VCaP (cell line): ENCODE data around the gene SIGLEC14.

Experiments used
- H3K27ac ChIP-seq: fragments of 450-650 bp; 2 replicates; pipeline ENCODE4 v1.5.1; 2017
- TF ChIP-seq, protein P1 (sequence below): fragments of 450-650 bp; conservative IDR thresholded peaks from 2 replicates; pipeline ENCODE4 v1.5.1; 2017; ENCODE audit warnings: mild to moderate bottlenecking, moderate library complexity

Gene SIGLEC14

DNA sequence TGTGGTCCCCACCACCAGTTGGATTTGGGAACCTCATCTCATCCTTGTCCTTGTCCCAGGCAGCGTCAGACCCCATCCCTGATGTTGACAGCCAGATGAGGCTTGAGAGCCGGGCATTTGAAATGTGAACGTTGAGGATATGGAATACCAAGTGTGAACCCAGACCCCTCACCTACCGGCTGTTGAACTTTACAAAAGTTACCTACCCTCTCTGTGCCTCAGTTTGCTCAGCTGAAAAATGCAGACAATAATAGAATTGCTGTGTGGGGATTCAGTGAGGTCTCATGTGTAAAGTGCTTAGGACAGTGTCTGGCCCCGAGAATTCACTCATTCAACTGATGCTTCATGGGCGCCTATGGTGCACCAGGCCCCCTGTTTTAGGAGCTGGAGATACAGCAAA is 693 bp upstream of the SIGLEC14 start:
- no peak overlapping the region for H3K27ac ChIP-seq
- TF ChIP-seq, protein P1, sequence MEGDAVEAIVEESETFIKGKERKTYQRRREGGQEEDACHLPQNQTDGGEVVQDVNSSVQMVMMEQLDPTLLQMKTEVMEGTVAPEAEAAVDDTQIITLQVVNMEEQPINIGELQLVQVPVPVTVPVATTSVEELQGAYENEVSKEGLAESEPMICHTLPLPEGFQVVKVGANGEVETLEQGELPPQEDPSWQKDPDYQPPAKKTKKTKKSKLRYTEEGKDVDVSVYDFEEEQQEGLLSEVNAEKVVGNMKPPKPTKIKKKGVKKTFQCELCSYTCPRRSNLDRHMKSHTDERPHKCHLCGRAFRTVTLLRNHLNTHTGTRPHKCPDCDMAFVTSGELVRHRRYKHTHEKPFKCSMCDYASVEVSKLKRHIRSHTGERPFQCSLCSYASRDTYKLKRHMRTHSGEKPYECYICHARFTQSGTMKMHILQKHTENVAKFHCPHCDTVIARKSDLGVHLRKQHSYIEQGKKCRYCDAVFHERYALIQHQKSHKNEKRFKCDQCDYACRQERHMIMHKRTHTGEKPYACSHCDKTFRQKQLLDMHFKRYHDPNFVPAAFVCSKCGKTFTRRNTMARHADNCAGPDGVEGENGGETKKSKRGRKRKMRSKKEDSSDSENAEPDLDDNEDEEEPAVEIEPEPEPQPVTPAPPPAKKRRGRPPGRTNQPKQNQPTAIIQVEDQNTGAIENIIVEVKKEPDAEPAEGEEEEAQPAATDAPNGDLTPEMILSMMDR = no peak

DNA sequence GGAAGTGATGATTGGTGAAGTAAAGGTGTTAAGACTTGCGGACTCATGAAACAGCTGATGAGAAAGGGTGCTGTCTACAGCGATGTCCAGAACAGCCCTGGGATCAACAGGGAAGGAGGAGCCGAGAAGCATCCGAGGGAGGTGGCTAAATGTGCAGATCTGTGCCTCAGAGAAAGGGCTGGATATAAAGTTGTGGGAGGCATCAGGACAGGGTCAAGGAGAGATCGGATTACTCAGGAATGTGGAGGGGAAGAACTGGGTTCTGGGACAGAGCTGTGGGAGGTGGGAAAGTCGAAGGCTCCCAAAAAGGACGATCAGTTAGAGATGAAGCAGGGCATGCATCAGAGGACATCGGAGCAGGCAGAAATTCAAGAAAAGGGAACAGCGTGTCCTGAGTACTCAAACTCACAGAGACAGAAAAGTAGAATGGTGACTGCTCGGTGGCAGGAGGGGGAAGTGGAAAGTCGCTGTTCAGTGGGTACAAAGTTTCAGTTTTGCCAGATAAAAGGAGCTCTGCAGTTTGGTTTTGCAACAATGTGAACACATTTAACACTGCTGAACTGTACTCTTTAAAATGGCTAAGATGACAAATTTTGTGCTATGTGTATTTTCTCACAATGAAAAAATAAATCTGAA is 1.9 kb downstream of the SIGLEC14 start:
- H3K27ac ChIP-seq = no peak overlapping the region
- TF ChIP-seq, protein P1 = no peak

DNA sequence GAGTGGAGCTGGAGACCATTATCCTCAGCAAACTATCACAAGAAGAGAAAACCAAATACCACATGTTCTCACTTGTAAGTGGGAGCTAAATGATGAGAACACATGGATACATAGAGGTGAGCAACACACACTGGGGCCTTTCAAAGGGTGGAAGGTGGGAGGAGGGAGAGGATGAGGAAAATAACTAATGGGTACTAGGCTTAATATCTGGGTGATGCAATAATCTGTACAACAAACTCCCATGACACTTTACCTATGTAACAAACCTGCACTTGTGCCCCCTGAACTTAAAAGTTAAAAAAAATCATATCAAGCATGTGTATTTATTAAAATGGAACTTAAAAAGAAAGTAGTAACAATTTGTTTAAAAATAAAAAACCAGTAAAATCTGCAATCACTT is 5.0 kb downstream of the SIGLEC14 start:
- TF ChIP-seq, protein P1 = no peak
- no peak overlapping the region for H3K27ac ChIP-seq

DNA sequence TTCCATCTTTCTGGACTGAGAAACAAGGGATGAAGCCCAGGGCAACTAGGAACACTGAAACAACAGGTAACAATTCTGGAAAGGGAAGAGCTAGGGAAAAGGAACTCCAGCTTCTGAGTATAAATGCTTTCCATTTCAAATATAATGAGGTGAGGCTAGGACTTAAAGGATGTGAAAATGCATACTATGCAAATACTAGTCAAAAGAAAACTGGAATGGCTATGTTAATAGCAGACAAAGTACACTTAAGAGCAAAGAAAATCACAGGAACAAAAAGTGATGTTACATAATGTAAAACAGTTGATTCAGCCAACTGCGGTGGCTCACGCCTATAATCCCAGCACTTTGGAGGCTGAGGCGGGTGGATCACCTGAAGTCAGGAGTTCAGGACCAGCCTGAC is 6.2 kb downstream of the SIGLEC14 start:
- TF ChIP-seq, protein P1 = no peak
- no peak overlapping the region for H3K27ac ChIP-seq

DNA sequence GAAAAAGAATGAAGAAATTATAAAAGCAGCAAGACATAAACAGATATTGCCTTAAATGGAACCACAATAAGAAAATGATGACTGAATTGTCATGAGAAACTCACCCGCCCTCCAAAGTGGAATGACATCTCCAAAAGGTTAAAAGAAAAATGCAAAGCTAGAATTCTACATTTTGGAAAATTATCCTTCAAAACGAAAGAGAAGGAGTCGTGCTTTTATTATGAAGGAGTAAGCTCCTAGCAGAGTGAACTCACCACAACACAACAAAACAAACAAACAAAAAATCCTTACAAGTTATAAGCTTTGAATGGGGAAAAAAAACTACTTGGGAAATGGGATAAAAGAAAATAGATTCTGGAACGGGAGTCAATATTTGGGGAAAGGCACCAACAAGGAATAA is 6.7 kb downstream of the SIGLEC14 start:
- no peak overlapping the region for H3K27ac ChIP-seq
- TF ChIP-seq, protein P1 = no peak

DNA sequence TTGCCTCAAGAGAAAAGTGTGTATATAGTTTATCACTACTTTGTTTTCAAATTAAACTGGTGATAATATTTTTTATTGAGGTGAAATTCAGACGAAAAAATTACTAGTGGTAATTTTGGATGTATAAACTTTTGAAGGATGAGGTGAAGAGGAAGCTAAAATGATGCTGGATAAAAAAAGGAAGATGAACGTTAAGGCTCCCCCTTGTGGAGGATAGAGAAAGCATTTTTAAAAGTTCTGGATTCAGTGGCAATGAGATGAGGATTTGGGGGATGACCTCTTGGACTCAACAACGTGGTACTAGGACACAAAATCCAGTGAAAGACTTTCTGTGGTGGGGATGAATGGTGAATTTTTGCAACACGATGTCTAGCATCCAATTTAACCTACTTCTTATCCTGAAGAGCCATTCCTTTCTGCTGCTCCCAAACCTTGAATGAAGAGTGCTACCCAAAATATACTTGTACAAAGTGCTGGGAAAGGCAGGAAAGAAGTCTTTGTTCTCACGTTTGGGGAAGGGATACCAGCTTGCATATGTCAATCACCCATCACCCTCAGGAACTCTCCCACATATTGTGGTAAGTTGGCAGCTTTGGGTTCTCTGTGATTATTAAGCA is 9.2 kb downstream of the SIGLEC14 start:
- H3K27ac ChIP-seq = no peak overlapping the region
- TF ChIP-seq, protein P1 = peak; percentile 71

DNA sequence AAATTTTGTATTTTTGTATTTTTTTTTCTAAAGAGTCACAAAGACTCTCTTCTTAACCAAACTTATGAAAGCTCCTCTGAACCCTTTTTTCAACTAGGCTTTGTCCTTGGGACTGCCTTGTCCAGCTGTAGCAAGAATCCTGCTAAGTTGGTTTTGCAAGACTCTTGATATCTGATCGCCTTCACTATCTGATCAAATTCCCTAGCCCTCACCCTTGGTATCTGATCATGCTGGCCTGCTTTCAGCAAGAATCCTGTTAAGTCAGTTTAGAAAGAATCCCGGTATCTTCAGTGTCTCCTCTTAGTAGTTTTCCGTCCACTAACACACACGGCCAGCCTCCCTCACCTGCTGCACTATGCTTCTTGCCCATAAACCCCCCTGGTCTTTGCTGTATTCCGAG is 14.5 kb downstream of the SIGLEC14 start:
- TF ChIP-seq, protein P1 = no peak

DNA sequence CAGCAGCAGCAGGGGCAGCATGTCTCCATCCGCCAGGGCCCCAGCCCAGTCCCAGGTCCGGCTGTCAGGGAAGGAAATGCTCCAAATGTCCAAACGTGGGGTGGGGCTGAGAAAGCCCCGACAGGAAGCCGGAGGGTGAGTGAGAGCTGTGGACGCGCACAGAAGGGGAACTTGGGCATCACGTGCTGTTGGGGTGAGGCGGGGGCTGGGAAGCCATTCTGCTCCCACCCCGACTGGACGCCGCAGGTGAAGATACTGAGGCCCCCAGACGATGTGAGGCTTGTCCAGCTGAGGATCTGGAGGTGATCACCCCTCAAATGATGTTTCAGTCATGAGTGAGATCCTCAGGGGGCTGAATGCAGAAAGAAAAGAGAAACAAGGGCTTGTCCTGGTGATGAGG is 16.3 kb downstream of the SIGLEC14 start, which contains the start of gene SIGLEC5:
TSS of gene SIGLEC5 (minus strand) at position 87 of the 400 bp plus-strand sequence. CDS start at position 21, 66 bp downstream.
- peak within 1 kb of the TSS; percentile 69 for H3K27ac ChIP-seq

More for the DNA sequence above, 14.5 kb downstream of the SIGLEC14 start:
- peak overlapping the region; percentile 69 for H3K27ac ChIP-seq
